Adrenal gland (tissue), 5 donors: ENCODE measurements around the gene LAMA2.

Source experiments
- POLR2A ChIP-seq, 2 donors: fragments of 450-650 bp; IDR thresholded peaks; one replicate each; pipeline ENCODE4 v1.6.1; 2017; ENCODE audit warnings: antibody characterized with exemption in 2 of 2, mild to moderate bottlenecking in 2 of 2, moderate library complexity in 1 of 2
- TF ChIP-seq, protein P1 (sequence below), 6 experiments: fragments of 450-650 bp in 4 of 6; fragments of 200-600 bp in 2 of 6; sonication (generic) in 1 of 6; IDR thresholded peaks; 1 replicate in 5 of 6; 2 replicates in 1 of 6; pipeline versions ENCODE4 v1.5.1 to v1.8.0; 2016 to 2021; ENCODE audit warnings: antibody characterized with exemption in 6 of 6, mild to moderate bottlenecking in 2 of 6, moderate library complexity in 1 of 6
- donor health status: DM: no; HTN: no; CAD: no.

DNA sequence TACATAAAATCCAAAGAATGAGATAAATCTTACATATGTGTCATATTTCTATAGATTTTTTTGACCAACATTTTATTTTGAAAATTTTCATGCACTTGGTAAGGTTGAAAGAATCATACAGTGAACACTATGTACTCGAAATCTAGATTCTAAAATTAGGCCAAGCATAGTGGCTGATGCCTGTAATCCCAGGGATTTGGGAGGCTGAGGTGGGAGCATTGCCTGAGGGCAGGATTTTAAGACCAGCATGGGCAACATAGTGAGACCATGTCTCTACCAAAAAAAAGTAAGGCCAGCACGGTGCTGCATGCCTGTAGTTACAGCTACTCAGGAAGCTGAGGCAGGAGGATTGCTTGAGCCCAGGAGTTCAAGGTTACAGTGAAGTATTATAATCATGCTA is 158.6 kb downstream of the LAMA2 start:
- TF ChIP-seq, protein P1, sequence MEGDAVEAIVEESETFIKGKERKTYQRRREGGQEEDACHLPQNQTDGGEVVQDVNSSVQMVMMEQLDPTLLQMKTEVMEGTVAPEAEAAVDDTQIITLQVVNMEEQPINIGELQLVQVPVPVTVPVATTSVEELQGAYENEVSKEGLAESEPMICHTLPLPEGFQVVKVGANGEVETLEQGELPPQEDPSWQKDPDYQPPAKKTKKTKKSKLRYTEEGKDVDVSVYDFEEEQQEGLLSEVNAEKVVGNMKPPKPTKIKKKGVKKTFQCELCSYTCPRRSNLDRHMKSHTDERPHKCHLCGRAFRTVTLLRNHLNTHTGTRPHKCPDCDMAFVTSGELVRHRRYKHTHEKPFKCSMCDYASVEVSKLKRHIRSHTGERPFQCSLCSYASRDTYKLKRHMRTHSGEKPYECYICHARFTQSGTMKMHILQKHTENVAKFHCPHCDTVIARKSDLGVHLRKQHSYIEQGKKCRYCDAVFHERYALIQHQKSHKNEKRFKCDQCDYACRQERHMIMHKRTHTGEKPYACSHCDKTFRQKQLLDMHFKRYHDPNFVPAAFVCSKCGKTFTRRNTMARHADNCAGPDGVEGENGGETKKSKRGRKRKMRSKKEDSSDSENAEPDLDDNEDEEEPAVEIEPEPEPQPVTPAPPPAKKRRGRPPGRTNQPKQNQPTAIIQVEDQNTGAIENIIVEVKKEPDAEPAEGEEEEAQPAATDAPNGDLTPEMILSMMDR (IDR thresholded peaks at IDR 0.05): no peak
- no peak for TF ChIP-seq POLR2A (IDR thresholded peaks at IDR 0.05)
